Ishikawa (cell line): ENCODE data around the gene SRP54.

ENCODE experiments used
- CEBPB ChIP-seq: IDR thresholded peaks from 2 replicates; pipeline ENCODE4 v1.6.1; 2012
- TAF1 ChIP-seq: IDR thresholded peaks from 2 replicates; pipeline ENCODE4 v1.6.1; 2012; ENCODE audit warnings: low read depth, mild to moderate bottlenecking
- TEAD4 ChIP-seq: IDR thresholded peaks from 2 replicates; pipeline ENCODE4 v1.6.1; 2012
- YY1 ChIP-seq: IDR thresholded peaks from 2 replicates; pipeline ENCODE4 v1.6.1; 2012; ENCODE audit warnings: low read depth
- TF ChIP-seq, protein P1 (sequence below): IDR thresholded peaks from 2 replicates; pipeline ENCODE4 v1.6.1; 2012; ENCODE audit warnings: low read depth, mild to moderate bottlenecking

- TF ChIP-seq CEBPB (no peak), TAF1 (no peak), YY1 (no peak), TEAD4 (no peak)
- TF ChIP-seq, protein P1, sequence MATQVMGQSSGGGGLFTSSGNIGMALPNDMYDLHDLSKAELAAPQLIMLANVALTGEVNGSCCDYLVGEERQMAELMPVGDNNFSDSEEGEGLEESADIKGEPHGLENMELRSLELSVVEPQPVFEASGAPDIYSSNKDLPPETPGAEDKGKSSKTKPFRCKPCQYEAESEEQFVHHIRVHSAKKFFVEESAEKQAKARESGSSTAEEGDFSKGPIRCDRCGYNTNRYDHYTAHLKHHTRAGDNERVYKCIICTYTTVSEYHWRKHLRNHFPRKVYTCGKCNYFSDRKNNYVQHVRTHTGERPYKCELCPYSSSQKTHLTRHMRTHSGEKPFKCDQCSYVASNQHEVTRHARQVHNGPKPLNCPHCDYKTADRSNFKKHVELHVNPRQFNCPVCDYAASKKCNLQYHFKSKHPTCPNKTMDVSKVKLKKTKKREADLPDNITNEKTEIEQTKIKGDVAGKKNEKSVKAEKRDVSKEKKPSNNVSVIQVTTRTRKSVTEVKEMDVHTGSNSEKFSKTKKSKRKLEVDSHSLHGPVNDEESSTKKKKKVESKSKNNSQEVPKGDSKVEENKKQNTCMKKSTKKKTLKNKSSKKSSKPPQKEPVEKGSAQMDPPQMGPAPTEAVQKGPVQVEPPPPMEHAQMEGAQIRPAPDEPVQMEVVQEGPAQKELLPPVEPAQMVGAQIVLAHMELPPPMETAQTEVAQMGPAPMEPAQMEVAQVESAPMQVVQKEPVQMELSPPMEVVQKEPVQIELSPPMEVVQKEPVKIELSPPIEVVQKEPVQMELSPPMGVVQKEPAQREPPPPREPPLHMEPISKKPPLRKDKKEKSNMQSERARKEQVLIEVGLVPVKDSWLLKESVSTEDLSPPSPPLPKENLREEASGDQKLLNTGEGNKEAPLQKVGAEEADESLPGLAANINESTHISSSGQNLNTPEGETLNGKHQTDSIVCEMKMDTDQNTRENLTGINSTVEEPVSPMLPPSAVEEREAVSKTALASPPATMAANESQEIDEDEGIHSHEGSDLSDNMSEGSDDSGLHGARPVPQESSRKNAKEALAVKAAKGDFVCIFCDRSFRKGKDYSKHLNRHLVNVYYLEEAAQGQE, result no peak
Observed at GRCh38 chr14:34999500-34999899, 16.7 kb downstream of the SRP54 start.
